ENCODE results near the gene HOXD4. TPM values are rescaled to one million over a fixed set of nuclear protein-coding genes. Genes with fewer than 3 reads are reported as not detected.

The HOXD4 gene
- total RNA-seq, 1 experiment from 2014 or later = not detected

- TF ChIP-seq PRDM15 (CRISPR knock-in tag; IDR thresholded peaks at IDR 0.05) = no peak
Measured at GRCh38 chr2:176109192-176109901, 42.0 kb upstream of the HOXD4 start (continued).

GRCh38 chr2:176109946-176110345, 41.4 kb upstream of the HOXD4 start:
- ATAC-seq (no peak), DNase-seq (ENCODE audit: low spot score) (no peak)
- CTCF ChIA-PET = interaction anchor here (2.2 kb wide), 1 partner anchor 11 kb away, joined by 15 read pairs; the partner anchor contains the start of gene HOXD9
- POLR2A ChIA-PET = no interaction called here
- no peaks in the 10 kb centered on the region for H3K9me3 Mint-ChIP-seq
- peaks cover 98% of the 10 kb centered on the region for H3K27me3 Mint-ChIP-seq (ENCODE audit: low read depth)
- no peak for TF ChIP-seq NFE2L1 (CRISPR knock-in tag; IDR thresholded peaks at IDR 0.05)
- no peak for TF ChIP-seq CREB1 (CRISPR knock-in tag; IDR thresholded peaks at IDR 0.05)
- 0 out of 2 replicates have a peak, but pooled peaks cover 4% of the 10 kb centered on the region for H3K36me3 Mint-ChIP-seq
- H3K4me3 Mint-ChIP-seq = no peak overlapping the region
- no peak overlapping the region for H3K27ac Mint-ChIP-seq
- H3K4me1 Mint-ChIP-seq = peaks cover 39% of the 10 kb centered on the region

DNA sequence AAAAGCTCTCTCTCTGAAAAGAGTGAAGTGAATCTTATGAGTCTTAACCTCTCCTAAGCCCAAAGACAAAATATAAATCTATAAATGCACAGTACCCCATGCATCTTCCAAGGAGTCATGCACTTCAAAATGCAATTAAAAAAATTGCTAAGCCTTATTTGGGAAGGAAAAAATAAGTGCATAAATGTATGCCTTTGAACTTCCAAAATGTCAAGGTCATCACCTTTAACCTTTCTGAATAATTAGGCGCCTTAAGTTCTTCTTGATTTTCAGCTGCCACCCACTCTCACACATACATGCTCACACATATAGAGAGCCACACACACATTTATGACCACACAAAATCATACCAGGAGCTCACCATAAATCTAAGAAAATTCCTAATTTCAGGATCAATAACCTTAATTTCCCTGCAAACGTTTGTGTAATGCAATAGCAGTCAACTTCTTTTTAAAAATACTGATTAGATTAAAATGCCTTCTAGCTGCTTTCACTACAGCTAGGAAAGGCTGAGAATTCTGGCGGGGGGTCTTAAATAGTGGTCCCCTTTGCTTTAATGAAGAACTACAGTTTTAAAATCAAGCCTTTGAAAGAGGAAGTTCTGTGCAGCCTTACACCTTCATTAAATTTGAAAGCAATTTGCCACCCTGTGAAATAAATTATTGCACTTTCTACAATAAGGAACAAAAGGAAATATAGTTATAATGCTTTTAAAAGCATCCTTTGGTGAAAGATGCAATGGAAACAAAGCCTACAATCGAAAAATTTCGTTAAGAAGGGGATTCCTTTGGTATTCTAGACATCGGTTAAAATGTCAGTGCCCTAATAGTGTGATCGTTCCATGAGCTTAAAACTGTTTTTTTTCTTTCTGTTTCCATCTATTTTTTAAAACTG, 40.7 kb upstream of the HOXD4 start:
- ATAC-seq = no peak
- 0 out of 2 replicates have a peak, but pooled peaks cover 4% of the 10 kb centered on the region for H3K36me3 Mint-ChIP-seq

More for the DNA sequence above, 40.7 kb upstream of the HOXD4 start:
- Mint-ChIP-seq H3K27ac (no peak overlapping the region), H3K27me3 (ENCODE audit: low read depth) (peaks cover 98% of the 10 kb centered on the region), H3K9me3 (no peaks in the 10 kb centered on the region), H3K4me1 (peaks cover 33% of the 10 kb centered on the region), H3K4me3 (no peak overlapping the region)
- no peak for DNase-seq (ENCODE audit: low spot score)
- CTCF ChIA-PET = interaction anchor here (0.6 to 2.2 kb wide), 12 partner anchors 10 to 444 kb away, joined by 3 to 15 read pairs (median 4); partner anchors contain the start of gene HOXD9
- POLR2A ChIA-PET = no interaction called here
- TF ChIP-seq PREB (CRISPR knock-in tag; IDR thresholded peaks at IDR 0.05; ENCODE audit: borderline replicate concordance) = no peak
- TF ChIP-seq MAX (CRISPR knock-in tag; IDR thresholded peaks at IDR 0.05) = no peak
- TF ChIP-seq, protein P1, sequence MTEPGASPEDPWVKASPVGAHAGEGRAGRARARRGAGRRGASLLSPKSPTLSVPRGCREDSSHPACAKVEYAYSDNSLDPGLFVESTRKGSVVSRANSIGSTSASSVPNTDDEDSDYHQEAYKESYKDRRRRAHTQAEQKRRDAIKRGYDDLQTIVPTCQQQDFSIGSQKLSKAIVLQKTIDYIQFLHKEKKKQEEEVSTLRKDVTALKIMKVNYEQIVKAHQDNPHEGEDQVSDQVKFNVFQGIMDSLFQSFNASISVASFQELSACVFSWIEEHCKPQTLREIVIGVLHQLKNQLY (CRISPR knock-in tag; IDR thresholded peaks at IDR 0.05) = no peak
- no peak for TF ChIP-seq SOX15 (CRISPR knock-in tag; IDR thresholded peaks at IDR 0.05)
- no peak for TF ChIP-seq ARID4B (CRISPR knock-in tag; IDR thresholded peaks at IDR 0.05; ENCODE audit: borderline replicate concordance)
- no peak for TF ChIP-seq CDX4 (CRISPR knock-in tag; IDR thresholded peaks at IDR 0.05; ENCODE audit: borderline replicate concordance)
- TF ChIP-seq, protein P2, sequence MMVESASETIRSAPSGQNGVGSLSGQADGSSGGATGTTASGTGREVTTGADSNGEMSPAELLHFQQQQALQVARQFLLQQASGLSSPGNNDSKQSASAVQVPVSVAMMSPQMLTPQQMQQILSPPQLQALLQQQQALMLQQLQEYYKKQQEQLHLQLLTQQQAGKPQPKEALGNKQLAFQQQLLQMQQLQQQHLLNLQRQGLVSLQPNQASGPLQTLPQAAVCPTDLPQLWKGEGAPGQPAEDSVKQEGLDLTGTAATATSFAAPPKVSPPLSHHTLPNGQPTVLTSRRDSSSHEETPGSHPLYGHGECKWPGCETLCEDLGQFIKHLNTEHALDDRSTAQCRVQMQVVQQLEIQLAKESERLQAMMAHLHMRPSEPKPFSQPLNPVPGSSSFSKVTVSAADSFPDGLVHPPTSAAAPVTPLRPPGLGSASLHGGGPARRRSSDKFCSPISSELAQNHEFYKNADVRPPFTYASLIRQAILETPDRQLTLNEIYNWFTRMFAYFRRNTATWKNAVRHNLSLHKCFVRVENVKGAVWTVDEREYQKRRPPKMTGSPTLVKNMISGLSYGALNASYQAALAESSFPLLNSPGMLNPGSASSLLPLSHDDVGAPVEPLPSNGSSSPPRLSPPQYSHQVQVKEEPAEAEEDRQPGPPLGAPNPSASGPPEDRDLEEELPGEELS (CRISPR knock-in tag; IDR thresholded peaks at IDR 0.05) = no peak
- no peak for TF ChIP-seq ESRRA (CRISPR knock-in tag; IDR thresholded peaks at IDR 0.05; ENCODE audit: borderline replicate concordance)
- no peak for TF ChIP-seq ZBTB21 (CRISPR knock-in tag; IDR thresholded peaks at IDR 0.05; ENCODE audit: borderline replicate concordance)
